ENCODE results near the gene BCL3. TPM values are rescaled to one million over a fixed set of nuclear protein-coding genes. Genes with fewer than 3 reads are reported as not detected.

BCL3 gene
- total and polyA plus RNA-seq, 12 donors, result 7.1 to 76.3 (median 20.9) TPM

- WGBS, 2 donors, result 48 to 50% methylated on average over 3 of the region's 3 CpGs
- H3K27ac ChIP-seq, result no peak overlapping the region
- ATAC-seq (no peak), DNase-seq (no peak)
- no peaks in the 10 kb centered on the region for H3K36me3 ChIP-seq
- TF ChIP-seq CTCF (IDR thresholded peaks at IDR 0.05), result no peak
- peaks cover 0 to 17% (median 9%) of the 10 kb centered on the region in 7 donors for H3K27me3 ChIP-seq
- H3K9me3 ChIP-seq, result peaks cover 0 to 8% (median 0%) of the 10 kb centered on the region in 11 donors
- intact Hi-C loops (cut with DNase I), result loop anchor here in 7 of 10 donors (2.0 to 10.0 kb wide), 4 partner anchors 50 to 201 kb away; no protein-coding TSS in a partner anchor
- H3K4me3 ChIP-seq, result no peak overlapping the region
- H3K4me1 ChIP-seq, result peaks cover 0 to 22% (median 0%) of the 10 kb centered on the region in 9 donors
Measured at GRCh38 chr19:44772959-44773358, 24.5 kb downstream of the BCL3 start.

GRCh38 chr19:44775676-44776240 is 27.2 kb downstream of the BCL3 start:
- ATAC-seq (no peak), DNase-seq (no peak)
- no peak overlapping the region for H3K27ac ChIP-seq
- no peaks in the 10 kb centered on the region for H3K9me3 ChIP-seq
- H3K27me3 ChIP-seq, result peaks cover 0 to 19% (median 10%) of the 10 kb centered on the region in 7 donors
- intact Hi-C loops (cut with DNase I), result loop anchor here in 3 of 10 donors (10.0 kb wide), 1 partner anchor 201 kb away; no protein-coding TSS in a partner anchor
- H3K4me3 ChIP-seq, result no peak overlapping the region
- peaks cover 0 to 4% (median 0%) of the 10 kb centered on the region in 9 donors for H3K4me1 ChIP-seq
- TF ChIP-seq CTCF (IDR thresholded peaks at IDR 0.05), result no peak
- WGBS, 2 donors, result 85 to 90% methylated on average over 6 of the region's 6 CpGs
- H3K36me3 ChIP-seq, result no peaks in the 10 kb centered on the region

DNA sequence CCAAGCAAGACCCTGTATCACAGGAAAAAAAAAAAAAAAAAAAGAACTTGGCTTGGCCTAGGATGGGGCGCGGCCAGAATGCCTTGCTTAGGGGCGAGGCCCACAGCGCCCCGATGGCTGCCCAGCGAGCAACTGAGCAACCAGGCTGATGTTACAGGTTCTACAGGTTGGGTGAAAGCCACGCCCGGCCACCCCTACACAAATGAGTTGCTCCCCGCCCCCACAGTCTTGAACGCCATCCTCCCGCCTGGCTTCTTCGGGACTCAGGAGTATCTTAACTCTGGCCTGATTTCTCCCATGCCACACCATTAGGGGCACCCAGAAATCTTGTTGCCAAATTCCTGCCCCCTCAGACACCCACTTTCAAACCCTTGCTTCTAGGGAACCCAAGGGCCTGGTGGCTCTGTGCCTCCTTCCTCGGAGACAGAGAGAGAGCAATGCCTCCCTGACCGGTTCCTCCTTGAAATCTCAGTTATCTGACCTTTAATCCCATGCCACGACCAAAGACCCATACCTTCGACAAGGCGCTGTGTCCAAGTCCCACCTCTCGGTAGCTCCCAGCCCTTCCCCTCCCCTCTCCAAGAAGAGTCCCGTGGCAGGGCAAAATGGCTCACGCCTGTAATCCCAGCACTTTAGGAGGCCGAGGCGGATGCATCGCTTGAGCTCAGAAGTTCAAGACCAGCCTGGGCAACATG is 28.0 kb downstream of the BCL3 start:
- no peak for ATAC-seq
- H3K36me3 ChIP-seq, result no peaks in the 10 kb centered on the region
- no peak for DNase-seq
- WGBS, 2 donors, result 93 to 95% methylated on average over 23 of the region's 23 CpGs
- peaks cover 0 to 19% (median 10%) of the 10 kb centered on the region in 7 donors for H3K27me3 ChIP-seq
- H3K9me3 ChIP-seq, result no peaks in the 10 kb centered on the region
- H3K4me3 ChIP-seq, result no peak overlapping the region
- no peak for TF ChIP-seq CTCF (IDR thresholded peaks at IDR 0.05)
- intact Hi-C loops (cut with DNase I), result loop anchor here in 3 of 10 donors (10.0 kb wide), 1 partner anchor 202 kb away; no protein-coding TSS in a partner anchor
- H3K4me1 ChIP-seq, result peaks cover 0 to 4% (median 0%) of the 10 kb centered on the region in 9 donors
- H3K27ac ChIP-seq, result no peak overlapping the region

GRCh38 chr19:44777715-44778347 is 29.3 kb downstream of the BCL3 start, which contains the start of gene CBLC:
TSS of gene CBLC (plus strand) at chr19:44777890. CDS start at chr19:44777932, 42 bp downstream.
- ATAC-seq (peak in 2 of 8 donors; percentile 29 to 33), DNase-seq (no peak)
- WGBS, 2 donors, result 13 to 16% methylated on average over 47 of the region's 47 CpGs
- intact Hi-C loops (cut with DNase I), result loop anchor here in 3 of 10 donors (10.0 kb wide), 1 partner anchor 203 kb away; no protein-coding TSS in a partner anchor
- Histone ChIP-seq H3K27ac (no peak within 1 kb of the TSS), H3K27me3 (peaks cover 0 to 14% (median 10%) of the 10 kb centered on the region in 7 donors), H3K4me1 (peaks cover 0 to 4% (median 0%) of the 10 kb centered on the region in 9 donors), H3K9me3 (no peaks in the 10 kb centered on the region), H3K36me3 (no peaks in the 10 kb centered on the region), H3K4me3 (no peak within 1 kb of the TSS)
- no peak for TF ChIP-seq CTCF (IDR thresholded peaks at IDR 0.05)

Data from heart right ventricle (tissue), 16 donors.